Measurements from ENCODE around the gene LINC00237. TPM values are rescaled to one million over a fixed set of nuclear protein-coding genes. Genes with fewer than 3 reads are reported as not detected.

The LINC00237 gene
- polyA plus RNA-seq, 1 experiment, result not detected

DNA sequence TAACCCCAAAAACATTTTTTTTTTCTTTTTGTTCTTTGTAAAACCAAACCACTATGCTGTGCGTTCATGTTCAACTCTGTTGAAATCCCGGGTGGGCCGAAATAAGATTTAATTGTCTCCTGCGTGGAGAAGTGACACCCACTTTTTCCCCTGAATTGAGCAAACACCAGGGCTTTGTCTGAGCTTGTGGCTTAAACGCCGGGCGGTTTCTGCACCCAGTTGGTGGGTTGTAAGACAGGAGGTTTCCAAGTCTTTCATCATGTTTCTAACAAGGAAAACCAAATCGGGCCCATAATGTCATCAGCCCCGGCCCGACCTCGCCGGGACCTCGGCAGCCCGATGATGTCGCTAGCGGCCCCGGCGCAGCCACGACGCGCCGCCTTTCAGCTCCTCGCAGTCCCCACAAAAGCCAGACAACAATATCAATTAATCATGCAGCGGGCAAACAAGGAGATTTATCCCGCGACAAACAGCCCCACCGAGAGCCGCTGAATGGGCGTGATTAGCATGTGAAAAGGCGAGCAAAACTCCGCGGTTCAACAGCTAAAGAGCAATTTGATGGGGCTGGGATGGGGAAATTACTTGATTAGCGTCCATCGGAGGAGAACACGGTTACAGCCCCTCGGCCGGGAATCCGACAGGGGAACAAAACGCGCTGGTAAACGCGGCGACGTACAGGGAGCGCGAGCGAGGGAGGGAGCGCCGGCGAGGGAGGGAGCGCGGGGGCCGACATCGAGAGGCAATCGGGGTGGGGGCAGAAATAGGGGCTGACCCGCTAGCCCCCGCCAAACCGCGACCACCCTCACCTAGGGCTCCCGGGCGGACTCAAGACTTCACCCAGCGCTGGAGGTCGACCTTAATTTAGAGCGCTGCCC is 5.3 kb downstream of the LINC00237 start:
- TF ChIP-seq, protein P1, sequence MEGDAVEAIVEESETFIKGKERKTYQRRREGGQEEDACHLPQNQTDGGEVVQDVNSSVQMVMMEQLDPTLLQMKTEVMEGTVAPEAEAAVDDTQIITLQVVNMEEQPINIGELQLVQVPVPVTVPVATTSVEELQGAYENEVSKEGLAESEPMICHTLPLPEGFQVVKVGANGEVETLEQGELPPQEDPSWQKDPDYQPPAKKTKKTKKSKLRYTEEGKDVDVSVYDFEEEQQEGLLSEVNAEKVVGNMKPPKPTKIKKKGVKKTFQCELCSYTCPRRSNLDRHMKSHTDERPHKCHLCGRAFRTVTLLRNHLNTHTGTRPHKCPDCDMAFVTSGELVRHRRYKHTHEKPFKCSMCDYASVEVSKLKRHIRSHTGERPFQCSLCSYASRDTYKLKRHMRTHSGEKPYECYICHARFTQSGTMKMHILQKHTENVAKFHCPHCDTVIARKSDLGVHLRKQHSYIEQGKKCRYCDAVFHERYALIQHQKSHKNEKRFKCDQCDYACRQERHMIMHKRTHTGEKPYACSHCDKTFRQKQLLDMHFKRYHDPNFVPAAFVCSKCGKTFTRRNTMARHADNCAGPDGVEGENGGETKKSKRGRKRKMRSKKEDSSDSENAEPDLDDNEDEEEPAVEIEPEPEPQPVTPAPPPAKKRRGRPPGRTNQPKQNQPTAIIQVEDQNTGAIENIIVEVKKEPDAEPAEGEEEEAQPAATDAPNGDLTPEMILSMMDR (IDR thresholded peaks at IDR 0.05; ENCODE audit: low read depth, low read length), result no peak
- peaks cover 80% of the 10 kb centered on the region for H3K27me3 ChIP-seq (ENCODE audit: control insufficient read depth, insufficient read depth, low read length)

DNA sequence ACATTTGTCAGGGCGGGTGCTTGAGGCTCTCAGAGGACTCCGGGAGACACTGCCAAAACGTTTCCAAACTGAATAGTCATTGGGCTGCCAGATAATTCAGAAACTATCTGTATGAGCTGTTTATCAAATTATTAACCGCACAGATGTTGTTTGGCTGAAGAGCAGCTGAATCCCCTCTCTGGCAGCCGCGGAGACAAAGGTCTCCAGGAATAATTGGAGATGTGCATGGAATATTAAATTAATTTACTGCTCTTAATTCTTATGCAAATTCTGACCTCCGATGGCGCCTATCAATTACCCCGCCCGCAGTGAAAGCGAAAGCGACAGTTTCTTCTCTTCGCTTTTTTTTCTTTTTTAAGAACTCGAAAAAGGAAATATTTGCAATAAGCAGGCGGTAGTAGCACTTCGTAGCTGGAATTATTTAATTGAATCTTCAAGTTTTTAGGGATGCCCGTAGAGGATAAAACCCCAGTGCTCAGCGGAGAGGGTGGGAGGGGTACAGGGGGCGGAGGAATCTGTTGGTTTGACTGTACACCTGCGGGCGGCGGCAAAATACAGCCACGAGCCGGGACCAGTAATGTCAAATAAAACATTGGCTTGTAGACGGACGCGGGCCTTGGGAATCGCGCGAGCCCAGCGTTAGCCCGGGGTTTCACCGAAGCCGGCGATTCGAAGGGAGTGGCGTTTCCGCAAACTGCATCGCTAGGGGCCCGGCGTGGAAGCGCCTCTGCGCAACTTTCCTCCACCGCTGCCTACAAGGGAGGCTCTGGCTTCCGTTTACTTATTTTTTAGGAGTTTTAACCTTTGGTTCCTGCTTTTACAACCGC is 6.2 kb downstream of the LINC00237 start:
- peak overlapping the region; percentile 40 for H3K4me3 ChIP-seq (ENCODE audit: low read depth, low read length)
- no peak overlapping the region for H3K27ac ChIP-seq (ENCODE audit: low read depth, low read length)
- CTCF ChIA-PET, result interaction anchor here (1.4 kb wide), 1 partner anchor 405 kb away, joined by 3 read pairs; no protein-coding TSS in a partner anchor
- POLR2A ChIA-PET, result no interaction called here
- no peak for DNase-seq (ENCODE audit: low read depth, low spot score)
- H3K27me3 ChIP-seq (ENCODE audit: control insufficient read depth, insufficient read depth, low read length), result peaks cover 72% of the 10 kb centered on the region
- TF ChIP-seq, protein P1 (IDR thresholded peaks at IDR 0.05; ENCODE audit: low read depth, low read length), result no peak
- peaks cover 10% of the 10 kb centered on the region; the same call in 1 of the 2 replicates for H3K9me3 ChIP-seq (ENCODE audit: control insufficient read depth, insufficient read depth, low read length)

More for the DNA sequence above, 5.3 kb downstream of the LINC00237 start:
- ChIA-PET CTCF (interaction anchor here (1.4 kb wide), 1 partner anchor 404 kb away, joined by 3 read pairs; no protein-coding TSS in a partner anchor), POLR2A (no interaction called here)
- no peak overlapping the region for H3K27ac ChIP-seq (ENCODE audit: low read depth, low read length)
- H3K4me3 ChIP-seq (ENCODE audit: low read depth, low read length), result peak overlapping the region; percentile 40
- no peak for DNase-seq (ENCODE audit: low read depth, low spot score)
- H3K9me3 ChIP-seq (ENCODE audit: control insufficient read depth, insufficient read depth, low read length), result peaks cover 10% of the 10 kb centered on the region; the same call in 1 of the 2 replicates

DNA sequence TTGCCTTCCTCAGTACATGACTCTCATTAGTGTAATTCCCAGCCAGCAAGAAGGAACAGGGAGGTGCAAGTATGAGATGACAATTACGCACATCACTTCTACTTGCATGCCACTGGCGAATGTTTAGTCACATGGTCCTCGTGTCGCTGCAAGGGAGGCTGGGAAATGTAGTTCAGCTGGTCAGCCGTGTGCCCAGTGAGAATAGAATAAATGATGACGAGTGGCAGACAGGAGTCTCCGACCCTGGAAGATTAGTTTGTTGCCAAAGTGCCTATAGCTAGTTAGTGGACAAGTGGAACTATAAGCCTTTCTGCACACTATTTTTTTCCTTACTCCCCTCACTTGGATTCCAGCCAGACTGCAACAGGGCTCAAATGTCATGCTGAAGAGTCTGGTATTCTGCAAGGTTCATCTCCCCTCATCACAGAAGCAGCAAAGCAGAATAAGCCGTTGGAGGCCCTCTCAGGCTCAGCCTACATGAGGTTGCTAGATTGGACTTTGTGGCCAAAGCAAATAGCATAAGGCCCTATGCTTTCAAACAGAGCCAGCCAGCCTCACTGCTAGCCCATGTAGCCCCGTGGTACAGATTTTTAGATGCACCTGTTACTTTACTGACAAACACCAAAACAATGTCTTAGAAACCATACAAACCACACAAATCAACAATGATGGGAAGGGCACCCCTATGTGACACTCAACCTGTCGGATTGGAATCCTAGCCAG is 9.7 kb downstream of the LINC00237 start:
- TF ChIP-seq, protein P1 (IDR thresholded peaks at IDR 0.05; ENCODE audit: low read depth, low read length), result no peak
- Histone ChIP-seq H3K9me3 (ENCODE audit: control insufficient read depth, insufficient read depth, low read length) (peaks cover 6% of the 10 kb centered on the region; the same call in 1 of the 2 replicates), H3K4me3 (ENCODE audit: low read depth, low read length) (no peak overlapping the region), H3K27ac (ENCODE audit: low read depth, low read length) (no peak overlapping the region), H3K27me3 (ENCODE audit: control insufficient read depth, insufficient read depth, low read length) (peaks cover 46% of the 10 kb centered on the region)
- POLR2A ChIA-PET, result no interaction called here
- CTCF ChIA-PET, result no interaction called here
- no peak for DNase-seq (ENCODE audit: low read depth, low spot score)

DNA sequence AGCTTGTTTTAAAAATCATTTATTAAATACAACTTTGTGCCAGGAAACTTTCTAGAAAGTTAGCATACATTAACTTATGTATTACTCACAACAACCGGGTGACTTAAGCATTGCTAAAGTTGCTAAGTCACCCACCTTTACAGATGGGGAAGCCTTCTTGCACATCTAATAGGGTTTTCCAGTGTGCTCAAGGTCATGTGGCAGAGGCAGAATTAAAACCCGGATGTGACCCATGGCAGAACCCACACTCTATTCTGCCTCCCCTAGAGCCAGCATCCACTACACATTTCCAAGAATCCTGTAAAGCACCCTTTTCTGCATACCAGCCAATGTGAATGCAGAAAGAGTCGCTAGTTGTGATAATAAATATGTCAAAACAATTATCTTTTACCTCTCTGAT is 13.4 kb downstream of the LINC00237 start:
- H3K27ac ChIP-seq (ENCODE audit: low read depth, low read length), result no peak overlapping the region
- no peak overlapping the region for H3K4me3 ChIP-seq (ENCODE audit: low read depth, low read length)
- H3K27me3 ChIP-seq (ENCODE audit: control insufficient read depth, insufficient read depth, low read length), result peaks cover 22% of the 10 kb centered on the region
- TF ChIP-seq, protein P1 (IDR thresholded peaks at IDR 0.05; ENCODE audit: low read depth, low read length), result no peak
- DNase-seq (ENCODE audit: low read depth, low spot score), result no peak
- ChIA-PET CTCF (no interaction called here), POLR2A (no interaction called here)
- no peaks in the 10 kb centered on the region for H3K9me3 ChIP-seq (ENCODE audit: control insufficient read depth, insufficient read depth, low read length)

All from AG04450 (cell line).